Measurements from ENCODE around the gene ORAI2.

ORAI2 gene

GRCh38 chr7:102433219-102434038 lies at the start of gene ORAI2:
Gene ORAI2, plus strand, starts transcription at chr7:102433575. Its CDS starts 5,382 bp downstream, at chr7:102438957.
- H3K4me3 ChIP-seq (ENCODE audit: low read length) = peak within 1 kb of the TSS; percentile 72
- no peak; the same call in 1 of the 2 replicates for TF ChIP-seq CTCF (conservative IDR thresholded peaks at IDR 0.05; ENCODE audit: low read length)
- peak; percentile 56 for DNase-seq (ENCODE audit: low read depth)

GRCh38 chr7:102387064-102387463 lies 46.3 kb upstream of the ORAI2 start:
- no peak for TF ChIP-seq CTCF (conservative IDR thresholded peaks at IDR 0.05; ENCODE audit: low read length)
- no peak for DNase-seq (ENCODE audit: low read depth)
- no peak overlapping the region for H3K4me3 ChIP-seq (ENCODE audit: low read length)

GRCh38 chr7:102389810-102390209 lies 43.6 kb upstream of the ORAI2 start:
- H3K4me3 ChIP-seq (ENCODE audit: low read length) = no peak overlapping the region
- no peak for TF ChIP-seq CTCF (conservative IDR thresholded peaks at IDR 0.05; ENCODE audit: low read length)
- DNase-seq (ENCODE audit: low read depth) = no peak

- peak; percentile 65 for DNase-seq (ENCODE audit: low read depth)
- no peak overlapping the region for H3K4me3 ChIP-seq (ENCODE audit: low read length)
- peak; percentile 89 for TF ChIP-seq CTCF (conservative IDR thresholded peaks at IDR 0.05; ENCODE audit: low read length)
These were observed 42.5 kb upstream of the ORAI2 start for GRCh38 chr7:102390697-102391484.

- no peak for DNase-seq (ENCODE audit: low read depth)
- no peak for TF ChIP-seq CTCF (conservative IDR thresholded peaks at IDR 0.05; ENCODE audit: low read length)
These were observed 41.0 kb upstream of the ORAI2 start for GRCh38 chr7:102392330-102392729.

GRCh38 chr7:102393467-102393866 lies 39.9 kb upstream of the ORAI2 start:
- TF ChIP-seq CTCF (conservative IDR thresholded peaks at IDR 0.05; ENCODE audit: low read length) = no peak
- no peak for DNase-seq (ENCODE audit: low read depth)
- H3K4me3 ChIP-seq (ENCODE audit: low read length) = no peak overlapping the region

More at GRCh38 chr7:102392330-102392729, 41.0 kb upstream of the ORAI2 start:
- H3K4me3 ChIP-seq (ENCODE audit: low read length) = no peak overlapping the region

GRCh38 chr7:102395592-102395872 lies 37.8 kb upstream of the ORAI2 start:
- no peak for DNase-seq (ENCODE audit: low read depth)
- TF ChIP-seq CTCF (conservative IDR thresholded peaks at IDR 0.05; ENCODE audit: low read length) = no peak
- H3K4me3 ChIP-seq (ENCODE audit: low read length) = peak overlapping the region; percentile 99

Data from AG10803 (cell line).